GM12875 (cell line): ENCODE measurements around the gene UNC5A.

Experiments
- H3K4me3 ChIP-seq: one replicate; pipeline ENCODE4 v1.5.1; 2011; ENCODE audit warnings: low read depth, low read length, control low read depth
- CTCF ChIP-seq: IDR thresholded peaks from 2 replicates; pipeline ENCODE4 v1.5.1; 2011; ENCODE audit warnings: low read depth, mild to moderate bottlenecking, control low read depth, inconsistent platforms, low read length, moderate library complexity, borderline replicate concordance; ENCODE audit not compliant: insufficient read depth

UNC5A gene

GRCh38 chr5:176813587-176814312 lies 3.4 kb downstream of the UNC5A start:
- no peak overlapping the region for H3K4me3 ChIP-seq
- no peak for TF ChIP-seq CTCF

- TF ChIP-seq CTCF = no peak
Measured at GRCh38 chr5:176814313-176814685, 3.9 kb downstream of the UNC5A start.

GRCh38 chr5:176814836-176815438 lies 4.6 kb downstream of the UNC5A start:
- TF ChIP-seq CTCF = no peak
- H3K4me3 ChIP-seq = no peak overlapping the region

More at GRCh38 chr5:176814313-176814685, 3.9 kb downstream of the UNC5A start:
- no peak overlapping the region for H3K4me3 ChIP-seq

- TF ChIP-seq CTCF = no peak
- H3K4me3 ChIP-seq = no peak overlapping the region
Measured at GRCh38 chr5:176816043-176816745, 5.8 kb downstream of the UNC5A start.

- H3K4me3 ChIP-seq = no peak overlapping the region
- TF ChIP-seq CTCF = no peak
Measured at GRCh38 chr5:176816791-176817347, 6.5 kb downstream of the UNC5A start.

GRCh38 chr5:176817369-176817840 lies 7.0 kb downstream of the UNC5A start:
- TF ChIP-seq CTCF = no peak
- no peak overlapping the region for H3K4me3 ChIP-seq
